ENCODE measurements around the gene INTS3. TPM values are rescaled to one million over a fixed set of nuclear protein-coding genes. Genes with fewer than 3 reads are reported as not detected.

Gene INTS3
- total and polyA plus RNA-seq, 9 of the 15 experiments (the other 6 are each of a cell fraction or from before 2014, with no cell fraction given) = 6.3 to 24.1 (median 14.3) TPM

DNA sequence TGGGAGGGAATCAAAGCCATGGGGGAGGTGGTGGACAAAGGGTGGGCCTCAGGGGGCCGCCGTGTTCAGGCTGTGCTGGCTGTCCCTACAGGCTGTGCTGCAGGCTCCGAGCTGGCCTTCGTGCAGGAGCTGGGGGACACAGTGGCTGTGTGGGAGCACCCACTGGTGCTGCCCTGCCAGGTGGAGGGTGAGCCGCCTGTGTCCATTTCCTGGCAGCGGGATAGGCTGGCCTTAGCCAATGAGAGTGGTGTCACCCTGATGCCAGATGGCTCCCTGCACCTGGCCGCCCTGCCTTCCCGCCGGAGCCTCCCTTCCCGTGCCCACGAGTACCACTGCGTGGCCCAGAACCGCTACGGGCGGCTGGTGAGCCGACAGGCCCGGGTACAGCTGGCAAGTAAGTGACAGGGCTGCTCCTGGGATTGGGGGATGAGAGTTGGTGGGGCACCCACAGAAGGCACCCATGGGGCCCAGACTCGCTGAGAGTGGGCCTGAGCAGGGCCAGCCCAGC lies 67.5 kb downstream of the INTS3 start:
- ATAC-seq = no peak
- 50% methylated on average over 13 of the region's 18 CpGs for WGBS (ENCODE audit: insufficient coverage, low coverage, missing lambda C conversion rate)
- POLR2A ChIA-PET = no interaction called here

GRCh38 chr1:153795934-153796785 lies 68.3 kb downstream of the INTS3 start:
- WGBS (ENCODE audit: insufficient coverage, low coverage, missing lambda C conversion rate) = 17% methylated on average over 8 of the region's 9 CpGs
- no peak for DNase-seq (ENCODE audit: extremely low read depth in 1 of 4, low spot score in 3 of 4)
- no peak for ATAC-seq
- Histone ChIP-seq H3K9ac (ENCODE audit: insufficient read depth in 1 of 2, low read depth in 2 of 2, low read length in 2 of 2) (peak overlapping the region in 1 of 2 experiments; percentile 61; a peak in 1 of 4 replicates), H3K4me1 (replicated peaks in 1 of 2; ENCODE audit: control insufficient read depth in 2 of 2, insufficient read depth in 2 of 2, low read length in 2 of 2) (peaks cover 7 to 50% of the 10 kb centered on the region in 2 experiments; a peak in 4 of 5 replicates), H3K79me2 (ENCODE audit: control insufficient read depth, insufficient read depth, low read length) (no peaks in the 10 kb centered on the region), H4K20me1 (replicated peaks; ENCODE audit: control insufficient read depth, insufficient read depth, low read length) (no peaks in the 10 kb centered on the region), H3K9me3 (replicated peaks; ENCODE audit: control insufficient read depth, insufficient read depth, low read depth, low read length) (no peaks in the 10 kb centered on the region), H3K36me3 (ENCODE audit: control insufficient read depth, insufficient read depth, low read length) (no peaks in the 10 kb centered on the region), H3K9me1 (ENCODE audit: control insufficient read depth, insufficient read depth, low read length) (no peaks in the 10 kb centered on the region), H2AFZ (ENCODE audit: low read depth, low read length) (no peak overlapping the region), H3K27me3 (ENCODE audit: control insufficient read depth in 2 of 2, insufficient read depth in 2 of 2, low read length in 2 of 2) (no peaks in the 10 kb centered on the region), H3K4me3 (no peak overlapping the region), H3K27ac (ENCODE audit: extremely low read depth, low read depth, low read length) (no peak overlapping the region), H3K4me2 (ENCODE audit: insufficient read depth, low read length) (no peak overlapping the region)
- TF ChIP-seq EHMT2 (IDR thresholded peaks at IDR 0.05) (no peak), ZC3H4 (CRISPR knock-in tag; IDR thresholded peaks at IDR 0.05; ENCODE audit: borderline replicate concordance) (0 out of 2 replicates have a peak, but pooled peaks have one; percentile 17), SMAD2 (IDR thresholded peaks at IDR 0.05; ENCODE audit: low read depth, low read length) (no peak)
- CTCF ChIA-PET (ENCODE audit: low intra/inter-chr PET ratio) = interaction anchor here (0.6 to 1.0 kb wide), 2 partner anchors 124 to 476 kb away, joined by 3 read pairs; partner anchors contain the start of gene HAX1
- no TSS peak for BruUV-seq (replicated peaks)
- intact Hi-C loops (cut with micrococcal nuclease) (loop anchor here (5.0 kb wide), 2 partner anchors 126 to 171 kb away; partner anchors contain the start of genes CREB3L4 and GATAD2B), in situ Hi-C loops (cut with MboI) (loop anchor here (5.0 kb wide), 1 partner anchor 191 kb away; the partner anchor contains the start of gene RAB13)
- no peak for FAIRE-seq
- POLR2A ChIA-PET = no interaction called here

More for the DNA sequence above, 67.5 kb downstream of the INTS3 start:
- CTCF ChIA-PET (ENCODE audit: low intra/inter-chr PET ratio) = no interaction called here
- DNase-seq (ENCODE audit: extremely low read depth in 1 of 4, low spot score in 3 of 4) (no peak), FAIRE-seq (no peak)
- Histone ChIP-seq H3K27me3 (ENCODE audit: control insufficient read depth in 2 of 2, insufficient read depth in 2 of 2, low read length in 2 of 2) (no peaks in the 10 kb centered on the region), H3K79me2 (ENCODE audit: control insufficient read depth, insufficient read depth, low read length) (no peaks in the 10 kb centered on the region), H3K9me1 (ENCODE audit: control insufficient read depth, insufficient read depth, low read length) (no peaks in the 10 kb centered on the region), H3K27ac (ENCODE audit: extremely low read depth, low read depth, low read length) (no peak overlapping the region), H3K36me3 (ENCODE audit: control insufficient read depth, insufficient read depth, low read length) (no peaks in the 10 kb centered on the region), H3K9ac (ENCODE audit: insufficient read depth in 1 of 2, low read depth in 2 of 2, low read length in 2 of 2) (peak overlapping the region in 1 of 2 experiments; percentile 59; a peak in 1 of 4 replicates), H3K4me1 (replicated peaks in 1 of 2; ENCODE audit: control insufficient read depth in 2 of 2, insufficient read depth in 2 of 2, low read length in 2 of 2) (peaks cover 7 to 50% of the 10 kb centered on the region in 2 experiments), H3K9me3 (replicated peaks; ENCODE audit: control insufficient read depth, insufficient read depth, low read depth, low read length) (no peaks in the 10 kb centered on the region), H4K20me1 (replicated peaks; ENCODE audit: control insufficient read depth, insufficient read depth, low read length) (no peaks in the 10 kb centered on the region), H2AFZ (ENCODE audit: low read depth, low read length) (no peak overlapping the region), H3K4me2 (ENCODE audit: insufficient read depth, low read length) (no peak overlapping the region), H3K4me3 (no peak overlapping the region)
- no peak for TF ChIP-seq ZNF695 (CRISPR knock-in tag; IDR thresholded peaks at IDR 0.05)
- TF ChIP-seq POLR2G (IDR thresholded peaks at IDR 0.05; ENCODE audit: low read depth, low read length) = 0 out of 2 replicates have a peak, but pooled peaks have one; percentile 33
- BruUV-seq (replicated peaks) = no TSS peak
- in situ Hi-C loops (cut with MboI) (loop anchor here (5.0 kb wide), 1 partner anchor 192 kb away; the partner anchor contains the start of gene RAB13), intact Hi-C loops (cut with micrococcal nuclease) (loop anchor here (5.0 kb wide), 2 partner anchors 127 to 172 kb away; partner anchors contain the start of genes CREB3L4 and GATAD2B)

Measured in K562 (cell line).